GM06990 (cell line): Measurements from ENCODE around the gene JMJD4.

Experiments used
- DNase-seq: peaks from one replicate; pipeline ENCODE4 v3.0.0-alpha.2; 2011; ENCODE audit not compliant: insufficient read length; ENCODE audit errors: extremely low read depth
- H3K27me3 ChIP-seq: replicated peaks from 2 replicates; pipeline ENCODE4 v1.6.0; 2011; ENCODE audit warnings: low read length; ENCODE audit not compliant: control insufficient read depth, insufficient read depth
- H3K36me3 ChIP-seq: 2 replicates; pipeline ENCODE4 v1.5.1; 2011; ENCODE audit warnings: low read length; ENCODE audit not compliant: control insufficient read depth, insufficient read depth
- H3K4me3 ChIP-seq: replicated peaks from 2 replicates; pipeline ENCODE4 v1.5.1; 2011; ENCODE audit warnings: low read depth, mild to moderate bottlenecking, control low read depth, low read length
- TF ChIP-seq, protein P1 (sequence below): IDR thresholded peaks from 2 replicates; pipeline ENCODE4 v1.5.1; 2011; ENCODE audit warnings: low read length, control low read depth, mild to moderate bottlenecking, inconsistent platforms; ENCODE audit not compliant: insufficient read depth, poor library complexity, severe bottlenecking

JMJD4 gene

GRCh38 chr1:227758366-227758765 lies 23.3 kb upstream of the JMJD4 start:
- DNase-seq = no peak
- no peaks in the 10 kb centered on the region for H3K27me3 ChIP-seq
- H3K36me3 ChIP-seq = peaks cover 24% of the 10 kb centered on the region
- TF ChIP-seq, protein P1, sequence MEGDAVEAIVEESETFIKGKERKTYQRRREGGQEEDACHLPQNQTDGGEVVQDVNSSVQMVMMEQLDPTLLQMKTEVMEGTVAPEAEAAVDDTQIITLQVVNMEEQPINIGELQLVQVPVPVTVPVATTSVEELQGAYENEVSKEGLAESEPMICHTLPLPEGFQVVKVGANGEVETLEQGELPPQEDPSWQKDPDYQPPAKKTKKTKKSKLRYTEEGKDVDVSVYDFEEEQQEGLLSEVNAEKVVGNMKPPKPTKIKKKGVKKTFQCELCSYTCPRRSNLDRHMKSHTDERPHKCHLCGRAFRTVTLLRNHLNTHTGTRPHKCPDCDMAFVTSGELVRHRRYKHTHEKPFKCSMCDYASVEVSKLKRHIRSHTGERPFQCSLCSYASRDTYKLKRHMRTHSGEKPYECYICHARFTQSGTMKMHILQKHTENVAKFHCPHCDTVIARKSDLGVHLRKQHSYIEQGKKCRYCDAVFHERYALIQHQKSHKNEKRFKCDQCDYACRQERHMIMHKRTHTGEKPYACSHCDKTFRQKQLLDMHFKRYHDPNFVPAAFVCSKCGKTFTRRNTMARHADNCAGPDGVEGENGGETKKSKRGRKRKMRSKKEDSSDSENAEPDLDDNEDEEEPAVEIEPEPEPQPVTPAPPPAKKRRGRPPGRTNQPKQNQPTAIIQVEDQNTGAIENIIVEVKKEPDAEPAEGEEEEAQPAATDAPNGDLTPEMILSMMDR = no peak
- H3K4me3 ChIP-seq = no peak overlapping the region

GRCh38 chr1:227757781-227758180 lies 22.7 kb upstream of the JMJD4 start:
- DNase-seq = no peak
- Histone ChIP-seq H3K36me3 (peaks cover 22% of the 10 kb centered on the region), H3K4me3 (no peak overlapping the region), H3K27me3 (no peaks in the 10 kb centered on the region)
- TF ChIP-seq, protein P1 = no peak

DNA sequence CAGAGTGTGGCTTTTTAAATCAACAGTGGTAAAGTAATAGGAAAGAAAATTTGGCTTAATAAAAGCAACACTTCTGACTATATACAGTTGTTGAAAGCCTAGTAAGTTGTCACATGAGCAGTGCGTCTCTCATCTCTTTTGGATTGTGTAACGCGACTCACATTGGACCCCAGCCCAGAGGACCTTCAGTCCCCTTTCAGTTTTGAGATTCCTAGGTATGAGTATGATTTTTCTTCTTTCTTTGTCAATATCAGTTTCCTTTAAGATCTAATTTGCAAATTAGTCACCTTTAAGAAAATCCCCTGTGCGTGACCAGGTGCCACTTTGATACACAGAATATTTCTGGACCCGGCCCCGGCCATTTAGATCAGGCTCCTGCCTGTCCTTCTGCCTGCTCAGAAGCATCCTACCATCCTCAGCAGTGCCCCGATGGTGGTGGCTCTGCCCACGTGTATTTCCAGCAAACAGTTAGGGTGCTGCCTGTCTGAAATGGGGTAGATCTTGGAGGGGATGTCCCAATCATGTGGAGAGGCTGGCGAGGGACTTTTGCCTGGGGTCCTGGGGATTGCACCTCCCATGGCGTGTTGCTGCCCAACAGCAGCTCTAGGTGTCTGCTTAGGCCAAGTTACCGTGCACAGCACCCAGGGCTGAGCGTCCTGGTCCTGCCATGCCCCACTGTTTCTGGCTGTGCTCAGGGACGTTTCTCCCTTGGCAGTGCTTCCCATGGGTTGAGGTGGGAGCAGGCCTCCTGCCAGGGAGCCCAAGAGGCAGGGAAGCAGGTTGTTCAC lies 21.3 kb upstream of the JMJD4 start:
- no peak for DNase-seq
- TF ChIP-seq, protein P1 = no peak
- no peak overlapping the region for H3K4me3 ChIP-seq
- no peaks in the 10 kb centered on the region for H3K27me3 ChIP-seq
- peaks cover 15% of the 10 kb centered on the region for H3K36me3 ChIP-seq

GRCh38 chr1:227754958-227755357 lies 19.9 kb upstream of the JMJD4 start:
- no peak for DNase-seq
- Histone ChIP-seq H3K36me3 (peaks cover 9% of the 10 kb centered on the region), H3K27me3 (no peaks in the 10 kb centered on the region), H3K4me3 (no peak overlapping the region)
- TF ChIP-seq, protein P1 = no peak

- Histone ChIP-seq H3K27me3 (no peaks in the 10 kb centered on the region), H3K4me3 (no peak overlapping the region), H3K36me3 (peaks cover 5% of the 10 kb centered on the region)
- TF ChIP-seq, protein P1 = no peak
- DNase-seq = no peak
Observed at GRCh38 chr1:227753999-227754711, 19.1 kb upstream of the JMJD4 start.
